A549 (cell line): ENCODE results near the gene GRK5.

Experiments
- CBX2 ChIP-seq: fragments of 200-600 bp; sonication (generic); IDR thresholded peaks from 2 replicates; pipeline ENCODE4 v1.6.1; 2016; ENCODE audit warnings: low read depth, mild to moderate bottlenecking, borderline replicate concordance
- JUNB ChIP-seq: fragments of >200 bp; sonication (Bioruptor Twin); formaldehyde crosslinking; IDR thresholded peaks from 2 replicates; pipeline ENCODE4 v1.6.1; 2016
- KDM5A ChIP-seq: fragments of 200-600 bp; sonication (generic); IDR thresholded peaks from 2 replicates; pipeline ENCODE4 v1.6.1; 2016; ENCODE audit warnings: antibody characterized with exemption, mild to moderate bottlenecking
- MAFK ChIP-seq: fragments of 450-650 bp; IDR thresholded peaks from 2 replicates; pipeline ENCODE4 v1.6.1; 2014; ENCODE audit not compliant: partially characterized antibody
- NFE2L2 ChIP-seq: fragments of 150-350 bp; conservative IDR thresholded peaks from 2 replicates; pipeline ENCODE4 v1.6.1; 2014; ENCODE audit warnings: low read length
- POLR2A ChIP-seq: IDR thresholded peaks from 2 replicates; pipeline ENCODE4 v1.6.1; 2012; ENCODE audit warnings: mild to moderate bottlenecking, low read length
- TF ChIP-seq, protein P1 (sequence below): fragments of >200 bp; sonication (Bioruptor Twin); formaldehyde crosslinking; IDR thresholded peaks from 3 replicates; pipeline ENCODE4 v1.5.1; 2016
- TF ChIP-seq, protein P2 (sequence below): fragments of 250-450 bp; sonication (Bioruptor Pico); IDR thresholded peaks from 2 replicates; pipeline ENCODE4 v1.5.0; 2021; ENCODE audit warnings: mild to moderate bottlenecking, moderate library complexity, borderline replicate concordance

DNA sequence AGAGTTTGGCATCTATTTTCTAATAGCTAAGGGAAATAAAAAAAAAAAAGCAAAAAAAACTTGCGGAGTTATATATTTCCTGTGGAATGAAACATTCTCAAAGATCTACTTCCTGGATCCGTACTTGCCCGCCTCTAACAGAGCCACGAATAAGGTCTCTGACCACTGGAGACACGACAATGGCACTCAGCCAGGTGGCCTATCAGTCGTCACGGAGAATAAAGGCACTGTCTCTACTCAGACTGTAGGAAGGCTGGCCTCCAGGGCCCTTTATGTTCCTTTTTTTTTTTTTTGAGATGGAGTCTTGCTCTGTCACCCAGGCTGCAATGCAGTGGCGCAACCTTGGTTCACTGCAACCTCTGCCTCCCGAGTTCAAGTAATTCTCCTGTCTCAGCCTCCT, 276.5 kb downstream of the GRK5 start:
- TF ChIP-seq, protein P1, sequence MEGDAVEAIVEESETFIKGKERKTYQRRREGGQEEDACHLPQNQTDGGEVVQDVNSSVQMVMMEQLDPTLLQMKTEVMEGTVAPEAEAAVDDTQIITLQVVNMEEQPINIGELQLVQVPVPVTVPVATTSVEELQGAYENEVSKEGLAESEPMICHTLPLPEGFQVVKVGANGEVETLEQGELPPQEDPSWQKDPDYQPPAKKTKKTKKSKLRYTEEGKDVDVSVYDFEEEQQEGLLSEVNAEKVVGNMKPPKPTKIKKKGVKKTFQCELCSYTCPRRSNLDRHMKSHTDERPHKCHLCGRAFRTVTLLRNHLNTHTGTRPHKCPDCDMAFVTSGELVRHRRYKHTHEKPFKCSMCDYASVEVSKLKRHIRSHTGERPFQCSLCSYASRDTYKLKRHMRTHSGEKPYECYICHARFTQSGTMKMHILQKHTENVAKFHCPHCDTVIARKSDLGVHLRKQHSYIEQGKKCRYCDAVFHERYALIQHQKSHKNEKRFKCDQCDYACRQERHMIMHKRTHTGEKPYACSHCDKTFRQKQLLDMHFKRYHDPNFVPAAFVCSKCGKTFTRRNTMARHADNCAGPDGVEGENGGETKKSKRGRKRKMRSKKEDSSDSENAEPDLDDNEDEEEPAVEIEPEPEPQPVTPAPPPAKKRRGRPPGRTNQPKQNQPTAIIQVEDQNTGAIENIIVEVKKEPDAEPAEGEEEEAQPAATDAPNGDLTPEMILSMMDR = no peak
- TF ChIP-seq POLR2A (no peak), KDM5A (no peak), CBX2 (no peak), NFE2L2 (no peak), JUNB (no peak), MAFK (no peak)
- TF ChIP-seq, protein P2, sequence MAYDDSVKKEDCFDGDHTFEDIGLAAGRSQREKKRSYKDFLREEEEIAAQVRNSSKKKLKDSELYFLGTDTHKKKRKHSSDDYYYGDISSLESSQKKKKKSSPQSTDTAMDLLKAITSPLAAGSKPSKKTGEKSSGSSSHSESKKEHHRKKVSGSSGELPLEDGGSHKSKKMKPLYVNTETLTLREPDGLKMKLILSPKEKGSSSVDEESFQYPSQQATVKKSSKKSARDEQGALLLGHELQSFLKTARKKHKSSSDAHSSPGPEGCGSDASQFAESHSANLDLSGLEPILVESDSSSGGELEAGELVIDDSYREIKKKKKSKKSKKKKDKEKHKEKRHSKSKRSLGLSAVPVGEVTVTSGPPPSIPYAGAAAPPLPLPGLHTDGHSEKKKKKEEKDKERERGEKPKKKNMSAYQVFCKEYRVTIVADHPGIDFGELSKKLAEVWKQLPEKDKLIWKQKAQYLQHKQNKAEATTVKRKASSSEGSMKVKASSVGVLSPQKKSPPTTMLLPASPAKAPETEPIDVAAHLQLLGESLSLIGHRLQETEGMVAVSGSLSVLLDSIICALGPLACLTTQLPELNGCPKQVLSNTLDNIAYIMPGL = no peak
